Measurements from ENCODE around the gene TUBA1B.
"Not testable (repeated sequence)": the region's sequence is repeated elsewhere in the genome, so short reads cannot be mapped to it uniquely, and the experiment has no call there.

The TUBA1B gene

GRCh38 chr12:49154221-49154620 lies 23.0 kb upstream of the TUBA1B start:
- no peak overlapping the region for H3K4me3 ChIP-seq (ENCODE audit: control insufficient read depth, low read depth, low read length)
- DNase-seq (ENCODE audit: low read depth): no peak

GRCh38 chr12:49147384-49147783 lies 16.2 kb upstream of the TUBA1B start:
- TF ChIP-seq, protein P1, sequence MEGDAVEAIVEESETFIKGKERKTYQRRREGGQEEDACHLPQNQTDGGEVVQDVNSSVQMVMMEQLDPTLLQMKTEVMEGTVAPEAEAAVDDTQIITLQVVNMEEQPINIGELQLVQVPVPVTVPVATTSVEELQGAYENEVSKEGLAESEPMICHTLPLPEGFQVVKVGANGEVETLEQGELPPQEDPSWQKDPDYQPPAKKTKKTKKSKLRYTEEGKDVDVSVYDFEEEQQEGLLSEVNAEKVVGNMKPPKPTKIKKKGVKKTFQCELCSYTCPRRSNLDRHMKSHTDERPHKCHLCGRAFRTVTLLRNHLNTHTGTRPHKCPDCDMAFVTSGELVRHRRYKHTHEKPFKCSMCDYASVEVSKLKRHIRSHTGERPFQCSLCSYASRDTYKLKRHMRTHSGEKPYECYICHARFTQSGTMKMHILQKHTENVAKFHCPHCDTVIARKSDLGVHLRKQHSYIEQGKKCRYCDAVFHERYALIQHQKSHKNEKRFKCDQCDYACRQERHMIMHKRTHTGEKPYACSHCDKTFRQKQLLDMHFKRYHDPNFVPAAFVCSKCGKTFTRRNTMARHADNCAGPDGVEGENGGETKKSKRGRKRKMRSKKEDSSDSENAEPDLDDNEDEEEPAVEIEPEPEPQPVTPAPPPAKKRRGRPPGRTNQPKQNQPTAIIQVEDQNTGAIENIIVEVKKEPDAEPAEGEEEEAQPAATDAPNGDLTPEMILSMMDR (IDR thresholded peaks at IDR 0.05; ENCODE audit: control insufficient read depth, insufficient read depth, low read depth, low read length, missing control alignments): no peak

More at GRCh38 chr12:49154221-49154620, 23.0 kb upstream of the TUBA1B start:
- TF ChIP-seq, protein P1 (IDR thresholded peaks at IDR 0.05; ENCODE audit: control insufficient read depth, insufficient read depth, low read depth, low read length, missing control alignments): no peak

GRCh38 chr12:49146406-49146805 lies 15.2 kb upstream of the TUBA1B start:
- no peak for DNase-seq (ENCODE audit: low read depth)
- H3K4me3 ChIP-seq (ENCODE audit: control insufficient read depth, low read depth, low read length): no peak overlapping the region
- TF ChIP-seq, protein P1 (IDR thresholded peaks at IDR 0.05; ENCODE audit: control insufficient read depth, insufficient read depth, low read depth, low read length, missing control alignments): no peak

More at GRCh38 chr12:49147384-49147783, 16.2 kb upstream of the TUBA1B start:
- DNase-seq (ENCODE audit: low read depth): no peak
- H3K4me3 ChIP-seq (ENCODE audit: control insufficient read depth, low read depth, low read length): no peak overlapping the region

DNA sequence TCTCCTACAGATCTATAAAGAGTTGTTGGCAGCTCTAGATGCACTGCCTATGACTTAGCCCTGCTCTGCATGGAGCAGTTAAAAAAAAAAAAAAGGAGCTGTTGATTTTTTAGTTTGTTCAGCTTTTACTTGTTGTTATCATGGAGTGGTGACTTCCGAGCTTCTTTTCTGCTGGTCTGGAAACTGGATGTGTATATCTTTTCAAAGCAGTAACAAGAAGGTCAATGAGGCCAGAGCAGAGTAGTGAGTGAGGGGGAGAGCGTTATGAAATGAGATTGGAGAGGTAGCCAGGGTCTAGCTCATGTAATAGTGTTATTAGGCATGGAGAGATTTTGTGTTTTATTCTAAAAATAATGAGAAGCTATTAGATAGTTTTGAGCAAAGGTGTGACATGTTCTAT lies 13.2 kb upstream of the TUBA1B start:
- TF ChIP-seq, protein P1 (IDR thresholded peaks at IDR 0.05; ENCODE audit: control insufficient read depth, insufficient read depth, low read depth, low read length, missing control alignments): no peak
- H3K4me3 ChIP-seq (ENCODE audit: control insufficient read depth, low read depth, low read length): no peak overlapping the region
- no peak for DNase-seq (ENCODE audit: low read depth)

GRCh38 chr12:49138999-49139398 lies 7.8 kb upstream of the TUBA1B start:
- TF ChIP-seq, protein P1 (IDR thresholded peaks at IDR 0.05; ENCODE audit: control insufficient read depth, insufficient read depth, low read depth, low read length, missing control alignments): no peak
- no peak overlapping the region for H3K4me3 ChIP-seq (ENCODE audit: control insufficient read depth, low read depth, low read length)
- no peak for DNase-seq (ENCODE audit: low read depth)

- TF ChIP-seq, protein P1 (IDR thresholded peaks at IDR 0.05; ENCODE audit: control insufficient read depth, insufficient read depth, low read depth, low read length, missing control alignments): no peak
- no peak for DNase-seq (ENCODE audit: low read depth)
- H3K4me3 ChIP-seq (ENCODE audit: control insufficient read depth, low read depth, low read length): no peak overlapping the region
Observed at GRCh38 chr12:49138587-49138986, 7.4 kb upstream of the TUBA1B start.

GRCh38 chr12:49137476-49137875 lies 6.3 kb upstream of the TUBA1B start:
- no peak for DNase-seq (ENCODE audit: low read depth)
- TF ChIP-seq, protein P1 (IDR thresholded peaks at IDR 0.05; ENCODE audit: control insufficient read depth, insufficient read depth, low read depth, low read length, missing control alignments): no peak
- H3K4me3 ChIP-seq (ENCODE audit: control insufficient read depth, low read depth, low read length): no peak overlapping the region

GRCh38 chr12:49136997-49137396 lies 5.8 kb upstream of the TUBA1B start:
- not testable (repeated sequence) for H3K4me3 ChIP-seq (ENCODE audit: control insufficient read depth, low read depth, low read length); DNase-seq (ENCODE audit: low read depth)

Data from AG09309 (cell line).